ENCODE data around the gene PRICKLE4. TPM values are rescaled to one million over a fixed set of nuclear protein-coding genes. Genes with fewer than 3 reads are reported as not detected.

The PRICKLE4 gene
- total and polyA plus RNA-seq, 2 of the 13 experiments (the other 11 are each of a cell fraction or from before 2014, with no cell fraction given) = 0.92 to 1.2 TPM

GRCh38 chr6:41785689-41786450 is 5.3 kb downstream of the PRICKLE4 start (continued):
- no peak for TF ChIP-seq ZNF407 (CRISPR knock-in tag; IDR thresholded peaks at IDR 0.05; ENCODE audit: not compliant biosample characterization)
- TF ChIP-seq CSRNP1 (CRISPR knock-in tag; IDR thresholded peaks at IDR 0.05) = no peak
- TF ChIP-seq SNAPC5 (CRISPR knock-in tag; IDR thresholded peaks at IDR 0.05; ENCODE audit: borderline replicate concordance) = no peak
- no peak for TF ChIP-seq SNAPC2 (CRISPR knock-in tag; IDR thresholded peaks at IDR 0.05)
- TF ChIP-seq MTF1 (CRISPR knock-in tag; IDR thresholded peaks at IDR 0.05) = no peak
- TF ChIP-seq TRIM24 (CRISPR knock-in tag; IDR thresholded peaks at IDR 0.05) = 0 out of 2 replicates have a peak, but pooled peaks have one; percentile 23
- no peak for TF ChIP-seq SSRP1 (CRISPR knock-in tag; IDR thresholded peaks at IDR 0.05)
- no peak for TF ChIP-seq ZBTB7A (CRISPR knock-in tag; IDR thresholded peaks at IDR 0.05)
- TF ChIP-seq ZNF703 (CRISPR knock-in tag; IDR thresholded peaks at IDR 0.05; ENCODE audit: borderline replicate concordance) = no peak
- 0 out of 2 replicates have a peak, but pooled peaks have one; percentile 11 for TF ChIP-seq CHD2 (IDR thresholded peaks at IDR 0.05; ENCODE audit: low read depth, low read length)
- no peak for TF ChIP-seq SAP130 (CRISPR knock-in tag; IDR thresholded peaks at IDR 0.05; ENCODE audit: low read depth)
- TF ChIP-seq ZNF562 (CRISPR knock-in tag; IDR thresholded peaks at IDR 0.05; ENCODE audit: borderline replicate concordance) = no peak
- TF ChIP-seq GATAD1 (CRISPR knock-in tag; IDR thresholded peaks at IDR 0.05) = no peak
- TF ChIP-seq MXI1 (IDR thresholded peaks at IDR 0.05; ENCODE audit: borderline replicate concordance, low read depth, low read length) = no peak
- no peak for TF ChIP-seq TARDBP (CRISPR knock-in tag; IDR thresholded peaks at IDR 0.05)
- no peak for TF ChIP-seq CEBPB (IDR thresholded peaks at IDR 0.05; ENCODE audit: borderline replicate concordance, low read depth, low read length)
- TF ChIP-seq ZBTB14 (CRISPR knock-in tag; IDR thresholded peaks at IDR 0.05) = no peak
- no peak for TF ChIP-seq ZNF225 (CRISPR knock-in tag; IDR thresholded peaks at IDR 0.05)

Data from HepG2 (cell line).